Inferior parietal cortex (tissue), 1 donor: ENCODE results near the gene INSYN1.
"Not testable (repeated sequence)": the region's sequence is repeated elsewhere in the genome, so short reads cannot be mapped to it uniquely, and the experiment has no call there.

Source experiments
- DNase-seq: peaks from one replicate; pipeline ENCODE4 v3.0.0-alpha.2; 2016; ENCODE audit errors: extremely low spot score

INSYN1 gene

GRCh38 chr15:73714695-73715301 lies 38.4 kb downstream of the INSYN1 start:
- DNase-seq = no peak

DNA sequence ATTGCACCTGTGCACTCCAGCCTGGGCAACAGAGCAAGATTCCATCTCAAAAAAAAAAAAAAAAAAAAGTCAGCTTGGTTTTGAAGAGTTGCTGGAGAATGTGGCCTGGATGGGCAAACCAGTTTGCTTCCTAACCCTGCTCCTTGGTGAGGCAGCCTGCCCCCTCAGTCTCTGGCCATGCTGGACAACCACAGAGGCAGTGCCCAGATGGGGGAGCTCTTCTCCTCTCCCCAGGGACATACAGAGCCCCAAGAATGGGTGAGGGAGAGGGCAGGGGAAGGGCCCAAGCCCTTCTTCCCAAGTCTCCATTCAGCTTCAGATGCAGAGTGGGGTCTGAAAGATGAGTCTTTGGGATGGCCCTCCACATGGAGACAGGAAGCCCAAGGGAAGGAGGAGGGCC lies 41.0 kb downstream of the INSYN1 start:
- no peak for DNase-seq

DNA sequence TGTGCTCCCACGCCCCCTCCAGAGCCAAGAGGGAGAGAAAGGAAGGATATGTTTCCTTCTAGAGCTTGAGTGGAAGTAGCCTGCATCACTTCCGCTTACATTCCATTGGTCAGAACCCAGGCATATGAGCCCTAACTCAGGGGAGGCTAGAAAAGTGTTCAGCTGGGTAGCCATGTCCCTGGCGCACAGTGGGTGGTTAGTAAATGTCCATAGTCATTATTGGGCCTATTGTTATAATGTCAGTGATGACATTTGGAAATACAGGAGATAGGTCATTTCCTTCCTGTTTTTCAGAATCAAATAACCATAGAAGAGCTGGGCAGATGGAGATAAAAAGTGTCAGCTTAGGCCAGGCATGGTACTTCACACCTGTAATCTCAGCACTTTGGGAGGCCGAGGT lies 41.6 kb downstream of the INSYN1 start:
- no peak for DNase-seq

DNA sequence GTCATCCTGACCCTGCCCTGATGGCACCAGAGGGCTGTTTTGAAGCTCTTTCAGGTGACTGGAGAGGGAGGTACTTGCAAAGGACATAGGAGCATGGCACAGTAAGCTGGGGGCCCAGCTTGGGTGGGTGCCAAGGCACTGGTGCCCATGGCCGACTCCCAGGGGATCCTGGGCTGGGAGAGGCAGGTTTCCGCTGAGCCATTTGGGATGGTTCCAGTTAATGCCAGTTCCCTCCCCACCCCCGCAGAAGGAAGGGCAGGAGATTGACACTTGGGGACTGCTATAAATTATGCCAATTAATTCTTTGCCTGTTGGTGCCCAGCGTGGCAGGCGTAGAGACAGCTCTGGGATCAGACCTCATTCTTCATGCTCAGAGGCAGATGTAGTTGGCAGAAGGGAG lies 42.8 kb downstream of the INSYN1 start:
- DNase-seq = no peak

DNA sequence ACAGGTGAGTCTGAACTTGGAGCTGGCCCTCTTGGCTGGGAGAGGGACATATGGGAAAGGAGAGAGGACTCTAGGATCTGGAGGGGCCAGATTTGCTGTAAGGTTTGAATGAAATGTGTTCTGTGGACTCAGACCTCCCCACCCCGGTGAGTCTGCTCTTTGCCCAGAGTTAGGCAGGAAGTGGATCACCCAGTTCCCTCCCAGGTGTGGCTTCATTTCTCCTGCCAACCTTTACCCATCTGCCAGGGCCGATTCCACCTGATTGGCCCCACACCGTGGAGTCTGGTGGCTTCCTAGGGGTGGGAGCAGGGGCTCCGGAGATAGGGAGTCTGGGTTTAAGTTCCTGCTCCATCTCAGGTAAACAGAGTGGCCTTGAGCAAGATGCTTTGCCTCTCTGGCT lies 43.5 kb downstream of the INSYN1 start:
- no peak for DNase-seq

GRCh38 chr15:73709241-73709640 lies 43.9 kb downstream of the INSYN1 start:
- no peak for DNase-seq

DNA sequence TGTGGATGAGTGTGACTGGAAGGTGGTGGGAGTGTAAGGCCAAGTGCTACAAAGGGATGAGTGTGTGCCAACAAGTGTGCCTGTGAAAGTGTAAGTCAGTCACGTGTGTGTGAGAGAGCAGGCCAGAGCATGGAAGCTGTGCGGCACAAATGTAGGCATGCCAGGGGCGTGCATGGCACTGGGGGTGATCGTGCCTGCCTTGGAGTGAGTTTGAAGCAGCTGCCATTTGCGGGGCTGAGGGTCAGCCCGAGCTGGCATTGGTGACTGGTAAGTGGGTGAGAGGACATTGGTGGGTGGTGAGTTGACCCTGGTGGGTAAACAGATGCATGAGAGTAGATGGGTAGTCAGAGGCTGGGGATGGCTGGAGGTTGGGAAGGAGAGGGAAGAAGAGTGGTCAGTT lies 44.5 kb downstream of the INSYN1 start:
- DNase-seq = no peak

DNA sequence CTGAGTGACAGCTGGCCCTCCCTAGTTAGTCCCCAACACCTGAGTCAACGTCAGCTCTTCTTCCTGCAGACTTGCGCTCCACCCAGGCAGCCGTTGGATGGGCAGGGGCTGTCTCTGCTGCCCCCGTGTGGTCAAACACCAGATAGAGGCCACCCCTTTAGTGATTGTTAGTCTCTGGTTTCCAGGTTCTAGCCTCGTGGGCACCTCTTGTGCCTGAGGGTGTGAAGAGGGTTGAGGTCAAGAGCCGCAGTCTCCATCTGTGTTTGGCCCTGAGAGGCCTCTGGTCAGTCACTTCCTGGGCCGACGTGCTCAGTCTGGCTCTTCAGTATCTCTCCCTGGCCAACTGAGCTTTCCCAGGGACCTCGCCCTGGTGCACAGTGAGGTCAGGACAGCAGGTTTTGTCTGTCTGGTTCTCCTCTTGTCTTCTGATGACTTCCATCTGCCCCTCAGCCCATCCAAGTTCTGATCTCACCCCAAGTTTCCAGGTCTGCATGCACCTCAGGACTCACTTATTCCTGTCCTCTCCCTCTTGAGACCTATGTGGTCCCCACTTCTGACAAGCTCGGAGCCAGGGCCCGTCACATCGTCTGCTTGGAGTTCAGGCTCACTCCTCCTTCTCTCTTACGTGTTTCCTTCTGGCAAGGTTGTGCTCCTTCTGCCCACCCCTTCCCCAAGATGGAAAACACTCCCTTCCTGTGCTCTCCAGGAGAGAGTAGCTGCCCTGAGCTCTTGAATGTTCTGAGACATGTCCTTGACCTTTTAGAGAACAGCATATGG lies 48.1 kb downstream of the INSYN1 start:
- peak; percentile 59 for DNase-seq

GRCh38 chr15:73704142-73704868 lies 48.8 kb downstream of the INSYN1 start:
- not testable (repeated sequence) for DNase-seq

DNA sequence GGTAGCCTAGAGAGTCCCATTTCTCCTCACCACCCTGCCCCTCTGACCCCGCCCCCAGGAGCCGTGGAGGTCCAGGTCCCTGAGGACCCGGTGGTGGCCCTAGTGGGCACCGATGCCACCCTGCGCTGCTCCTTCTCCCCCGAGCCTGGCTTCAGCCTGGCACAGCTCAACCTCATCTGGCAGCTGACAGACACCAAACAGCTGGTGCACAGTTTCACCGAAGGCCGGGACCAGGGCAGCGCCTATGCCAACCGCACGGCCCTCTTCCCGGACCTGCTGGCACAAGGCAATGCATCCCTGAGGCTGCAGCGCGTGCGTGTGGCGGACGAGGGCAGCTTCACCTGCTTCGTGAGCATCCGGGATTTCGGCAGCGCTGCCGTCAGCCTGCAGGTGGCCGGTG lies 49.5 kb downstream of the INSYN1 start:
- DNase-seq = not testable (repeated sequence)

GRCh38 chr15:73702311-73703239 lies 50.6 kb downstream of the INSYN1 start:
- DNase-seq = not testable (repeated sequence)

DNA sequence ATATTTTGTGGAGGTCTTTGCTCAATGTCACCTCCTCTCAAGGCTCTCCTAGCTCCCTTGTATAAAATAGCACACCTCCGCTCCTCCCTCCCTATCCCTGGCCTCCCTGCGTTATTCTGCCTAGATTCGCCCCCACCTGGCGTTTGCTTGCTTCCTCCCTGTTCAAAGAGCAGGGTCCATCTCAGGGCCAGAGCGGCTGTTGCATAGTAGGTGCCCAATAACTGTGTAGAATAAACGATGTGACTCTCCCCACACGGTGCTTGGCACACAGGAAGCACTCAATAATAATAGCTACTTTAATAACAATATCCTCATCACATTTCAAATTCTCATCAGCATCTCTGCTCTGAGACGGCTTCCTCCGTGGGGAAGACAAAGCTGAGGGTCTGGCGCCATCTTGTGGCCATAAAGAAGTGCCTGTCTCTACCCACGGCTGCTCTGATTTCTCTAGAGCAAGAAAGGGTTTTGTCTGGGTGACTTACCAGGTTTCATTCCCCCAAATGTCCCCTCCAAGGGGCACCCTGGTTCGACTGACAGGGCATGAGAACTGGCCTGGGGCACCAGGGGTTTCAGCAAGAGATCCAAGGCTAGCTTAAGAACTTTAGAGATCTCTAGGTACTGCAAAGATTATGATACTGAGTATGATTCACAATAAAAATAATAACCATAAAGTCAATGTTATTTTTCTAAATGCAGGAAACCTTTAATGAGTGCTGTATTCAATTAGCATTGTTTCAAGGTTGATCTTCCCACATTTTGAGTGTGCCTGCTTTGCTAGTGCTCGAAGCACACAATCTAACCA lies 52.9 kb downstream of the INSYN1 start:
- DNase-seq = peak; percentile 91

DNA sequence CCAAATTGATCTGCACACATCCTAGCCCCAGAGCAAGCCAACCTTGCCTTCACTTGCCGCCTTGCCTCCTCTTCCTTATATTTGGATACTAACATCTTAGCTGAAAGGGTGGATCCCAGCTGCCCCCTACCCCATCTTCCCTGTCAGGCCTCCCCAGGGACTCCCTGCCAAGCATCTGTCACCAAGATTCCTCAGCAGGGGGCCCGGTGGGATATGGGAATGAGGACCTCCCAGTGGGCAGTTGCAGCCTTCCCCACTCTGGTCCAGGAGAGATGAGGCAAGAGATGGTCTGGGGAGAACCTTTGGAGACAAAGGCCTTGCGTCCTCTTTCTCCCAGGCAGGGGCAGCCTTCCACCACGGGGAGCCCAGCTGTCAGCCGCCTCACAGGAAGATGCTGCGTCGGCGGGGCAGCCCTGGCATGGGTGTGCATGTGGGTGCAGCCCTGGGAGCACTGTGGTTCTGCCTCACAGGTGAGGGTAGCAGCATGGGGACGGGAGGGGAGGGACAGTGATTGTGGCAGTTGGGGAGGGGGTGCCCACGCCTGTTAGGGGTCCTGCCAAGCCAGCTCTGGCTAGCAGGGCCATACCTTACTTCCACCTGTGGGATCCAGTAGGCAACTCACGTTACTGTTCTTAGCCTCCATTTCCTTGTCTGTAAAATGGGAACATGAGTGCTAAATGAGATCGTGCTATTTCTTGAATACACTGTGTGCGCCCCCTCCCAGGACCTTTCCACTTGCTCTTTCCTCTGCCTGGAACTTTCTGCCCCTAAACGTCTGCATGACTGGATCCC lies 53.7 kb downstream of the INSYN1 start:
- DNase-seq = no peak

GRCh38 chr15:73697033-73697467 lies 56.1 kb downstream of the INSYN1 start:
- peak; percentile 47 for DNase-seq

GRCh38 chr15:73696641-73697001 lies 56.5 kb downstream of the INSYN1 start:
- DNase-seq = no peak

DNA sequence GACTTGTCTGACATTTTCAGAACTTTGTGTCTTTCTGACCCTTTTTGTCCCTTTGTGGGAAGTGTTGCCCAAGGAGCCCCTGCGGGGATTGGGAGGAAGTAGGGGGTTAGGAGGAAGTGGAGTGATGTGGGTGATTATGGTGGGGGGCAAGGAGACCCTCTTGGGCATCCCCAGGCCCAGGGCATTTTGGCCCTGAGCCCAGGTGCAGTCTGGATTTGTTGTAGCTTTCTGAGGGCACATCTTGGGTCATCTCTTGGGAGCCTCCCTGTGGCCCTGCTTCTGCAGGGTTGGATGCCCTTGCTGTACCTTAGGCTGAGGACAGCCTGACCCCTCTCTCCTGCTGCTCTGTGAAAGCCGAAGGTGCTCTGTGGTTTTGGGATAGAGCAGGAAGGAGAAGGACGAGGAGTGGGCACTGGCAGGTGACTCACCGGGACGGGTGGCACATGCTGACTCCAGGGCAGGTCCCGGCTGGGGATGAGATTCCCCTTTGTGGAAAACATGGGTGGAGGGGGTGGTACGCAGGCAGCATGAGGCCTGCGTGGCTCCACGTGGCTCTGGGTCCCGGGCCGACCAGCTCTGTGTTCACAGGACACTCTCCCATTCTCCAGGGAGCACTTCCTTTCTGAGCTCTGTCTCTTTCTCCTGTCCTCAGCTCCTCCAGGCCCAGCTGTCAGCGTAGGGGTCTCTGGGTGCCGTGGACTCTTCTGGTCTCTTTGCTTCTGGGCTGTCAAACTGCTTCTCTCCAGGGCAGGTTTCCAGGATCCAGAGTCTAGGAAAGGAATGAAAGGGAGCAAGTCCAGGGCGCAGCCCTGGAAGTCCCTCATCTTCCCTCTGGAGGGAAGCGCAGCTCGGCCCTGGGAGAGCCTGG lies 57.1 kb downstream of the INSYN1 start:
- no peak for DNase-seq

- DNase-seq = no peak
These were observed 58.7 kb downstream of the INSYN1 start for GRCh38 chr15:73694419-73694818.

DNA sequence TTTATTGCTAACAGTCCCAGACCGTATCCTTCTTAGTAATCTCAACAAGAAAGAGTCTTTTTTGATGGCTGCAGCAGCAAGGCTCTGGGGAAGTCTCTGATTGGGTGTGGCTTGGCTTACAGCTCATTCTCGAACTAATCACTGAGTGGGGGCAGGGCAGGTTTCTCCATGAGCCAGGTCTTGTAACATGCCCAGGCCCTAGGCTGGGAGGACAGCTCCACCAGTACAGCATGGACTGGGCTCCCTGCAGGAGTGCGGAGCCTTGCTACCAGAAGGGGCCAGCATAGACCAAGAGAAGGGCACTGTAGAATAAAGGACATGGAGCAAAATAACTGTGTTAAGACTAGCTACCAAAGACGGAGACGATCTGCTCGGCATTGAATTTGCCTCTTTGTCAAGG lies 61.8 kb downstream of the INSYN1 start:
- DNase-seq = no peak

- no peak for DNase-seq
These were observed 64.7 kb downstream of the INSYN1 start for GRCh38 chr15:73688455-73688854.
